ENCODE results near the gene LHFPL2. TPM values are rescaled to one million over a fixed set of nuclear protein-coding genes. Genes with fewer than 3 reads are reported as not detected.

LHFPL2 gene
- total RNA-seq, 1 experiment from 2014 or later: 49.7 TPM

GRCh38 chr5:78552729-78553342, 95.7 kb downstream of the LHFPL2 start:
- H3K27me3 Mint-ChIP-seq (ENCODE audit: insufficient read depth, unreplicated experiment): no peaks in the 10 kb centered on the region
- ChIA-PET POLR2A (no interaction called here), CTCF (interaction anchor here (0.5 kb wide), 1 partner anchor 187 kb away, joined by 3 read pairs; no protein-coding TSS in a partner anchor)
- BruUV-seq (replicated peaks): no TSS peak
- no peak for TF ChIP-seq CTCF (IDR thresholded peaks at IDR 0.05; ENCODE audit: insufficient read depth in 1 of 2, low read depth in 1 of 2, low read length in 1 of 2, severe bottlenecking in 1 of 2, unreplicated experiment in 1 of 2)
- no peak overlapping the region for H3K27ac Mint-ChIP-seq (ENCODE audit: unreplicated experiment)
- no peaks in the 10 kb centered on the region for H3K4me1 ChIP-seq
- no peak overlapping the region for H3K4me3 Mint-ChIP-seq (ENCODE audit: unreplicated experiment)
- intact Hi-C loops (cut with micrococcal nuclease; ENCODE audit: unreplicated experiment): no loop called here
- no peaks in the 10 kb centered on the region for H3K4me1 Mint-ChIP-seq (ENCODE audit: low read depth, unreplicated experiment)
- no peak for DNase-seq
- H3K27me3 ChIP-seq (replicated peaks; ENCODE audit: control insufficient read depth, insufficient read depth, low read length): no peaks in the 10 kb centered on the region
- peaks cover 10% of the 10 kb centered on the region for H3K9me3 Mint-ChIP-seq (ENCODE audit: unreplicated experiment)
- no peaks in the 10 kb centered on the region for H3K9me3 ChIP-seq
- H3K4me3 ChIP-seq (ENCODE audit: low read depth, low read length): no peak overlapping the region
- 0 out of 2 replicates have a peak, but pooled peaks cover 2% of the 10 kb centered on the region for H3K36me3 ChIP-seq (ENCODE audit: control insufficient read depth, insufficient read depth, low read length)
- H3K36me3 Mint-ChIP-seq (ENCODE audit: insufficient read depth, unreplicated experiment): peaks cover 33% of the 10 kb centered on the region

GRCh38 chr5:78550891-78551290, 97.7 kb downstream of the LHFPL2 start:
- no peaks in the 10 kb centered on the region for H3K27me3 Mint-ChIP-seq (ENCODE audit: insufficient read depth, unreplicated experiment)
- BruUV-seq (replicated peaks): no TSS peak
- no peak for TF ChIP-seq CTCF (IDR thresholded peaks at IDR 0.05; ENCODE audit: insufficient read depth in 1 of 2, low read depth in 1 of 2, low read length in 1 of 2, severe bottlenecking in 1 of 2, unreplicated experiment in 1 of 2)
- H3K4me3 Mint-ChIP-seq (ENCODE audit: unreplicated experiment): no peak overlapping the region
- H3K27ac Mint-ChIP-seq (ENCODE audit: unreplicated experiment): no peak overlapping the region
- Histone ChIP-seq H3K36me3 (ENCODE audit: control insufficient read depth, insufficient read depth, low read length) (0 out of 2 replicates have a peak, but pooled peaks cover 2% of the 10 kb centered on the region), H3K27me3 (replicated peaks; ENCODE audit: control insufficient read depth, insufficient read depth, low read length) (no peaks in the 10 kb centered on the region), H3K4me3 (ENCODE audit: low read depth, low read length) (no peak overlapping the region), H3K9me3 (no peaks in the 10 kb centered on the region), H3K4me1 (no peaks in the 10 kb centered on the region)
- ChIA-PET POLR2A (no interaction called here), CTCF (no interaction called here)
- peaks cover 10% of the 10 kb centered on the region for H3K9me3 Mint-ChIP-seq (ENCODE audit: unreplicated experiment)
- no peaks in the 10 kb centered on the region for H3K4me1 Mint-ChIP-seq (ENCODE audit: low read depth, unreplicated experiment)
- no peak for DNase-seq
- H3K36me3 Mint-ChIP-seq (ENCODE audit: insufficient read depth, unreplicated experiment): peaks cover 44% of the 10 kb centered on the region
- intact Hi-C loops (cut with micrococcal nuclease; ENCODE audit: unreplicated experiment): no loop called here

- BruUV-seq (replicated peaks): no TSS peak
- TF ChIP-seq CTCF (IDR thresholded peaks at IDR 0.05; ENCODE audit: insufficient read depth in 1 of 2, low read depth in 1 of 2, low read length in 1 of 2, severe bottlenecking in 1 of 2, unreplicated experiment in 1 of 2): no peak
- H3K36me3 Mint-ChIP-seq (ENCODE audit: insufficient read depth, unreplicated experiment): peaks cover 48% of the 10 kb centered on the region
Measured at GRCh38 chr5:78549043-78549442, 99.5 kb downstream of the LHFPL2 start.

More at GRCh38 chr5:78549043-78549442, 99.5 kb downstream of the LHFPL2 start:
- intact Hi-C loops (cut with micrococcal nuclease; ENCODE audit: unreplicated experiment): no loop called here
- peaks cover 10% of the 10 kb centered on the region for H3K9me3 Mint-ChIP-seq (ENCODE audit: unreplicated experiment)
- H3K27ac Mint-ChIP-seq (ENCODE audit: unreplicated experiment): no peak overlapping the region
- ChIA-PET CTCF (interaction anchor here (0.9 kb wide), 1 partner anchor 18 kb away, joined by 3 read pairs; no protein-coding TSS in a partner anchor), POLR2A (no interaction called here)
- no peaks in the 10 kb centered on the region for H3K9me3 ChIP-seq
- no peaks in the 10 kb centered on the region for H3K4me1 ChIP-seq
- no peak for DNase-seq
- no peak overlapping the region for H3K4me3 ChIP-seq (ENCODE audit: low read depth, low read length)
- 0 out of 2 replicates have a peak, but pooled peaks cover 2% of the 10 kb centered on the region for H3K36me3 ChIP-seq (ENCODE audit: control insufficient read depth, insufficient read depth, low read length)
- H3K4me1 Mint-ChIP-seq (ENCODE audit: low read depth, unreplicated experiment): no peaks in the 10 kb centered on the region
- H3K4me3 Mint-ChIP-seq (ENCODE audit: unreplicated experiment): no peak overlapping the region
- H3K27me3 Mint-ChIP-seq (ENCODE audit: insufficient read depth, unreplicated experiment): no peaks in the 10 kb centered on the region
- no peaks in the 10 kb centered on the region for H3K27me3 ChIP-seq (replicated peaks; ENCODE audit: control insufficient read depth, insufficient read depth, low read length)

Measured in Caco-2 (cell line).